HEK293 (cell line): ENCODE results near the gene RASSF5.

ENCODE experiments used
- CTCF ChIA-PET: fragments of 350-600 bp; formaldehyde crosslinking; extraction: SDS; loops from one replicate; lab custom pipeline; 2021; ENCODE audit warnings: antibody characterized with exemption; lab: Yijun Ruan, JAX
- POLR2A ChIA-PET: fragments of 300-600 bp; formaldehyde crosslinking; extraction: SDS; loops from one replicate; lab custom pipeline; 2020; ENCODE audit warnings: antibody characterized with exemption, inconsistent platforms; lab: Yijun Ruan, JAX
- H3K27ac ChIP-seq: fragments of 200-500 bp; sonication (Bioruptor generic); 2 replicates; pipeline ENCODE4 v1.5.1; 2014; ENCODE audit warnings: low read depth, low read length, control low read depth, inconsistent platforms; ENCODE audit errors: extremely low read depth
- H3K36me3 ChIP-seq, 2 experiments: fragments of 200-500 bp in 1 of 2; sonication (Bioruptor generic) in 1 of 2; 1 replicate in 1 of 2; 2 replicates in 1 of 2; pipeline ENCODE4 v1.5.1; 2014 to 2017; ENCODE audit warnings: inconsistent platforms in 2 of 2, low read length in 2 of 2; ENCODE audit not compliant: control insufficient read depth in 2 of 2, insufficient read depth in 1 of 2
- H3K4me1 ChIP-seq: fragments of 200-500 bp; sonication (Bioruptor generic); 2 replicates; pipeline ENCODE4 v1.5.1; 2014; ENCODE audit warnings: mild to moderate bottlenecking, low read length, inconsistent platforms; ENCODE audit not compliant: control insufficient read depth, insufficient read depth
- H3K4me3 ChIP-seq: 2 replicates; pipeline ENCODE4 v1.5.1; 2011; ENCODE audit warnings: low read depth, mild to moderate bottlenecking, control low read depth, low read length, moderate library complexity
- H3K9me3 ChIP-seq: fragments of 200-500 bp; sonication (Bioruptor generic); 2 replicates; pipeline ENCODE4 v1.5.1; 2014; ENCODE audit warnings: low read depth, low read length, inconsistent platforms; ENCODE audit not compliant: control insufficient read depth, insufficient read depth
- HOXC10 ChIP-seq: sonication (generic); formaldehyde crosslinking; IDR thresholded peaks from 2 replicates; pipeline ENCODE4 v1.8.1; 2023; ENCODE audit warnings: mild to moderate bottlenecking, missing genetic modification reagents
- KLF10 ChIP-seq: fragments of 450-650 bp; IDR thresholded peaks from 2 replicates; pipeline ENCODE4 v1.5.1; 2018; ENCODE audit warnings: missing biosample characterization, mild to moderate bottlenecking, missing genetic modification characterization
- SALL2 ChIP-seq: fragments of 450-650 bp; formaldehyde crosslinking; IDR thresholded peaks from 2 replicates; pipeline ENCODE4 v1.5.0; 2017; ENCODE audit warnings: missing biosample characterization, mild to moderate bottlenecking, missing genetic modification characterization, borderline replicate concordance
- SP7 ChIP-seq: fragments of 450-650 bp; formaldehyde crosslinking; IDR thresholded peaks from 2 replicates; pipeline ENCODE4 v1.5.1; 2016; ENCODE audit warnings: missing biosample characterization, missing genetic modification characterization
- ZBTB17 ChIP-seq: fragments of 450-650 bp; formaldehyde crosslinking; IDR thresholded peaks from 2 replicates; pipeline ENCODE4 v1.5.1; 2016; ENCODE audit warnings: missing biosample characterization, missing genetic modification characterization
- ZBTB48 ChIP-seq: fragments of 450-650 bp; formaldehyde crosslinking; IDR thresholded peaks from 2 replicates; pipeline ENCODE4 v1.5.1; 2016; ENCODE audit warnings: missing biosample characterization, missing genetic modification characterization
- ZEB2 ChIP-seq: fragments of 450-650 bp; formaldehyde crosslinking; IDR thresholded peaks from 2 replicates; pipeline ENCODE4 v1.5.1; 2016; ENCODE audit warnings: missing biosample characterization, missing genetic modification characterization
- ZNF132 ChIP-seq: fragments of 450-650 bp; formaldehyde crosslinking; IDR thresholded peaks from 2 replicates; pipeline ENCODE4 v1.5.1; 2017; ENCODE audit warnings: missing biosample characterization, missing genetic modification characterization, borderline replicate concordance
- ZNF169 ChIP-seq: fragments of 450-650 bp; formaldehyde crosslinking; IDR thresholded peaks from 2 replicates; pipeline ENCODE4 v1.5.1; 2016; ENCODE audit warnings: missing biosample characterization, missing genetic modification characterization
- ZNF239 ChIP-seq: fragments of 450-650 bp; formaldehyde crosslinking; IDR thresholded peaks from 2 replicates; pipeline ENCODE4 v1.5.1; 2016; ENCODE audit warnings: missing biosample characterization, missing genetic modification characterization
- ZNF248 ChIP-seq: fragments of 450-650 bp; formaldehyde crosslinking; IDR thresholded peaks from 2 replicates; pipeline ENCODE4 v1.5.1; 2017; ENCODE audit warnings: missing biosample characterization, missing genetic modification characterization
- ZNF274 ChIP-seq, 2 experiments: fragments of 200-500 bp in 1 of 2; fragments of 450-650 bp in 1 of 2; sonication (Bioruptor generic) in 1 of 2; formaldehyde crosslinking in 1 of 2; IDR thresholded peaks; 2 replicates each; pipeline versions ENCODE4 v1.5.1 to v1.6.1; 2014 to 2016; ENCODE audit warnings: borderline replicate concordance in 1 of 2, inconsistent platforms in 1 of 2, low read length in 1 of 2, missing biosample characterization in 1 of 2, missing genetic modification characterization in 1 of 2
- ZNF324 ChIP-seq: fragments of 450-650 bp; formaldehyde crosslinking; IDR thresholded peaks from 2 replicates; pipeline ENCODE4 v1.5.1; 2016; ENCODE audit warnings: missing biosample characterization, missing genetic modification characterization
- ZNF426 ChIP-seq: fragments of 450-650 bp; formaldehyde crosslinking; IDR thresholded peaks from 2 replicates; pipeline ENCODE4 v1.5.1; 2017; ENCODE audit warnings: missing biosample characterization, missing genetic modification characterization, mild to moderate bottlenecking, inconsistent platforms, moderate library complexity
- ZNF654 ChIP-seq: fragments of 450-650 bp; formaldehyde crosslinking; IDR thresholded peaks from 2 replicates; pipeline ENCODE4 v1.5.1; 2016; ENCODE audit warnings: low read depth, missing biosample characterization, missing genetic modification characterization
- ZNF837 ChIP-seq: fragments of 450-650 bp; formaldehyde crosslinking; IDR thresholded peaks from 2 replicates; pipeline ENCODE4 v1.5.1; 2016; ENCODE audit warnings: missing biosample characterization, missing genetic modification characterization
- ZSCAN16 ChIP-seq: fragments of 450-650 bp; formaldehyde crosslinking; IDR thresholded peaks from 2 replicates; pipeline ENCODE4 v1.5.1; 2016; ENCODE audit warnings: missing biosample characterization, missing genetic modification characterization
- ZSCAN30 ChIP-seq: fragments of 450-650 bp; IDR thresholded peaks from 2 replicates; pipeline ENCODE4 v1.5.1; 2018; ENCODE audit warnings: missing biosample characterization, mild to moderate bottlenecking, missing genetic modification characterization, moderate library complexity
- TF ChIP-seq, protein P1 (sequence below): fragments of 450-650 bp; formaldehyde crosslinking; IDR thresholded peaks from 2 replicates; pipeline ENCODE4 v1.5.1; 2016; ENCODE audit warnings: missing biosample characterization, missing genetic modification characterization
- TF ChIP-seq, protein P2 (sequence below): fragments of 450-650 bp; formaldehyde crosslinking; IDR thresholded peaks from 2 replicates; pipeline ENCODE4 v1.5.1; 2016; ENCODE audit warnings: missing biosample characterization, missing genetic modification characterization
- TF ChIP-seq, protein P3 (sequence below): fragments of 450-650 bp; formaldehyde crosslinking; IDR thresholded peaks from 2 replicates; pipeline ENCODE4 v1.5.1; 2016; ENCODE audit warnings: missing biosample characterization, missing genetic modification characterization
- TF ChIP-seq, protein P4 (sequence below): IDR thresholded peaks from 2 replicates; pipeline ENCODE4 v1.6.1; 2011; ENCODE audit warnings: mild to moderate bottlenecking, low read depth, low read length, borderline replicate concordance

RASSF5 gene

DNA sequence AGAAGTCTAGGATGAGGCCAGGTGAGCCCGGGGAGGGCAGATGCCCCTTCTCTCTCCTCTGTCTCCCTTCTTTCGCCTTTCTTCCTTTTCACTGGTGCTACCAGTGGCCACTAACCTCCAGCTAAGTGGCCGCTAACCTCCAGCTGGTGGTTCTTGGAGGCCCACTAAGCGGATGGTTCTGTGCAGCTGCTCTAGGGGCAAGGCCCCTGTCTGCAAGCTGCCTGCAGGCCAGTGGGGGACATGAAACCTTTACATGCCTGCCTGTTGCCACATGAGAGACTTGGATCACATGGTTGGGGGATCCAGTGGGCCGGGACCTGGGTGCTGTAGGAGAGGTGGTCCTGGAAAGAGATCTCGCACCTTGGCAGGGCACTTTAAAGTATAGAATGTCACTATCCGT is 19.4 kb upstream of the RASSF5 start (continued):
- TF ChIP-seq ZNF132 (tag by site-specific recombination) (no peak), ZSCAN30 (tag by site-specific recombination) (no peak)

DNA sequence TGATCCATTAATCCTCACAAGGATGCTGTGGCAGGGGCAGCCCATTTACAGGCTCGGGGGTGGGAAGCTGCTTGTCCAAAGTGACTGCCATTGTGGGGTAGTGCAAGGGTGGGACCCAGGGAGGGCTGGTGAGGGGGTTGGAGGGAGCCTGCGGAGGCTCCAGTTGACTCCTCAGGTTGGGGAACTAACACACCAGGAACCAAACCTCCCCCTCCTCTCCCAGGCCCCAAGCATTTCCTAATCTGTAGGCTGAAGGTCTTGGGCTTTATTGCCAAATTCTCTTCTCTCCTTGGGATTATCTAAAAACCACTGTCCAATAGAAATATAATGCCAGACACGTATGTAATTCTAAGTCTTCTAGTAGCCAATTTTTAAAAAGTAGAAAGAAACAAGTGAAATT is 18.9 kb upstream of the RASSF5 start:
- Histone ChIP-seq H3K4me1 (no peaks in the 10 kb centered on the region), H3K4me3 (no peak overlapping the region), H3K27ac (no peak overlapping the region), H3K9me3 (no peaks in the 10 kb centered on the region), H3K36me3 (peaks cover 0 to 13% of the 10 kb centered on the region in 2 experiments; a peak in 1 of 3 replicates)
- TF ChIP-seq ZNF239 = no peak
- no peak for TF ChIP-seq ZNF324
- no peak for TF ChIP-seq ZNF426
- no peak for TF ChIP-seq ZNF274 (IDR thresholded peaks at IDR 0.05; ENCODE audit: low read length)
- TF ChIP-seq ZNF274 (tag by site-specific recombination; IDR thresholded peaks at IDR 0.05; ENCODE audit: borderline replicate concordance) = no peak
- TF ChIP-seq HOXC10 (CRISPR knock-in tag) = no peak
- TF ChIP-seq, protein P1, sequence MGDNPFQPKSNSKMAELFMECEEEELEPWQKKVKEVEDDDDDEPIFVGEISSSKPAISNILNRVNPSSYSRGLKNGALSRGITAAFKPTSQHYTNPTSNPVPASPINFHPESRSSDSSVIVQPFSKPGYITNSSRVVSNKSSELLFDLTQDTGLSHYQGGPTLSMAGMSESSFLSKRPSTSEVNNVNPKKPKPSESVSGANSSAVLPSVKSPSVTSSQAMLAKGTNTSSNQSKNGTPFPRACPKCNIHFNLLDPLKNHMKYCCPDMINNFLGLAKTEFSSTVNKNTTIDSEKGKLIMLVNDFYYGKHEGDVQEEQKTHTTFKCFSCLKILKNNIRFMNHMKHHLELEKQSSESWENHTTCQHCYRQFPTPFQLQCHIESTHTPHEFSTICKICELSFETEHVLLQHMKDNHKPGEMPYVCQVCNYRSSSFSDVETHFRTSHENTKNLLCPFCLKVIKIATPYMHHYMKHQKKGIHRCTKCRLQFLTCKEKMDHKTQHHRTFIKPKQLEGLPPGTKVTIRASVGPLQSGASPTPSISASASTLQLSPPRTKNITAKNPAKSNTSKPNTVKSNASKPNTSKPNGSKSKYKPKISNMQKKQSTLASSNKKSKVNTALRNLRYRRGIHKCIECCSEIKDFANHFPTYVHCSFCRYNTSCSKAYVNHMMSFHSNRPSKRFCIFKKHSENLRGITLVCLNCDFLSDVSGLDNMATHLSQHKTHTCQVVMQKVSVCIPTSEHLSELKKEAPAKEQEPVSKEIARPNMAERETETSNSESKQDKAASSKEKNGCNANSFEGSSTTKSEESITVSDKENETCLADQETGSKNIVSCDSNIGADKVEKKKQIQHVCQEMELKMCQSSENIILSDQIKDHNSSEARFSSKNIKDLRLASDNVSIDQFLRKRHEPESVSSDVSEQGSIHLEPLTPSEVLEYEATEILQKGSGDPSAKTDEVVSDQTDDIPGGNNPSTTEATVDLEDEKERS (tag by site-specific recombination) = no peak
- no peak for TF ChIP-seq ZNF837 (tag by site-specific recombination)
- TF ChIP-seq SALL2 (tag by site-specific recombination) = no peak
- no peak for TF ChIP-seq ZEB2
- TF ChIP-seq, protein P2, sequence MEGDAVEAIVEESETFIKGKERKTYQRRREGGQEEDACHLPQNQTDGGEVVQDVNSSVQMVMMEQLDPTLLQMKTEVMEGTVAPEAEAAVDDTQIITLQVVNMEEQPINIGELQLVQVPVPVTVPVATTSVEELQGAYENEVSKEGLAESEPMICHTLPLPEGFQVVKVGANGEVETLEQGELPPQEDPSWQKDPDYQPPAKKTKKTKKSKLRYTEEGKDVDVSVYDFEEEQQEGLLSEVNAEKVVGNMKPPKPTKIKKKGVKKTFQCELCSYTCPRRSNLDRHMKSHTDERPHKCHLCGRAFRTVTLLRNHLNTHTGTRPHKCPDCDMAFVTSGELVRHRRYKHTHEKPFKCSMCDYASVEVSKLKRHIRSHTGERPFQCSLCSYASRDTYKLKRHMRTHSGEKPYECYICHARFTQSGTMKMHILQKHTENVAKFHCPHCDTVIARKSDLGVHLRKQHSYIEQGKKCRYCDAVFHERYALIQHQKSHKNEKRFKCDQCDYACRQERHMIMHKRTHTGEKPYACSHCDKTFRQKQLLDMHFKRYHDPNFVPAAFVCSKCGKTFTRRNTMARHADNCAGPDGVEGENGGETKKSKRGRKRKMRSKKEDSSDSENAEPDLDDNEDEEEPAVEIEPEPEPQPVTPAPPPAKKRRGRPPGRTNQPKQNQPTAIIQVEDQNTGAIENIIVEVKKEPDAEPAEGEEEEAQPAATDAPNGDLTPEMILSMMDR (tag by site-specific recombination) = no peak
- no peak for TF ChIP-seq ZBTB48 (tag by site-specific recombination)
- no peak for TF ChIP-seq KLF10 (tag by site-specific recombination)
- no peak for TF ChIP-seq ZNF169
- ChIA-PET CTCF (interaction anchor here (1.3 to 6.8 kb wide), 9 partner anchors 9 to 494 kb away, joined by 4 to 115 read pairs (median 24); partner anchors contain the start of gene EIF2D), POLR2A (no interaction called here)

DNA sequence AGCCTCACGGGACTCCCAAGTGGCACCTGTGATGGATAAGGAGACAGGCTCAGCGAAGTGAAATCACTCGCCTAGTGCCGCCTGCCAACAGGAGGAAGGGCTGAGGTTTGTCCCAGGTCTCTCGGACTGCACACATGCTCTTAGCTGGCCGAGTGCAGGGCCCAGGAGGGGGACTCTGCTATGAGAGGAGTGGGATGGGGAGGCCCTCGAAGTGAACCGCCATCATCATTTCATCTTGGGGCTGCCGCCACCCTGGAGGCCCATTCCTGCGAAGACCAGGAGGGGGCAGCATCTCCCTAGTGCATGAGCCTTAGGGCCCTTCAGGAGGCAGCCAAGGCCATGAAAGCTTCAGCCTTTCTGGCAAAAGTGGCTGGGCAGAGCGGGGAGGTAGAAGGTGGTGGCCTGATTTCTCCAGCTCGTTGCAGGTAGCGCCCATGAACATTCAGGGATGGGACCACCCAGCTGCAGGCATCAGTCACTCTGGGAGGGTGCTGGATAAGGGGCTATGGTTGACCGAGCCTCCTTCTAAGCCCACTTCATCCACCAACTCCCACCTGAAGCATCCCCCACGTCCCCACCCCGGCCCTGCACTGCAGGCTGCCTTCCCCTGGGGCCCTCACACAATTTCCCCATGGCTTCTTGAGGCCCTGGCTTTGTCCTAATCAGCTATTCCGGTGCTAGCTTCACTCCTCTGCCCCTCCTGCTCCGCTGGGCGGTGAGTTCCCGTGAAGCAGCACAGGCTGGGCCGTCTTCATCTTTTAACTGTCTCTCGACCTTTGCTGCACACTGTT is 17.2 kb upstream of the RASSF5 start:
- POLR2A ChIA-PET = no interaction called here
- H3K4me1 ChIP-seq = 0 out of 2 replicates have a peak, but pooled peaks cover under 1% of the 10 kb centered on the region
- CTCF ChIA-PET = interaction anchor here (0.5 to 6.8 kb wide), 52 partner anchors 9 to 588 kb away, joined by 3 to 115 read pairs (median 4); partner anchors contain the start of gene EIF2D
- H3K9me3 ChIP-seq = no peaks in the 10 kb centered on the region
- H3K4me3 ChIP-seq = no peak overlapping the region
- no peak overlapping the region for H3K27ac ChIP-seq
- peaks cover 0 to 13% of the 10 kb centered on the region in 2 experiments; a peak in 1 of 3 replicates for H3K36me3 ChIP-seq
- TF ChIP-seq ZSCAN16 (0 out of 2 replicates have a peak, but pooled peaks have one; percentile 19), ZBTB17 (tag by site-specific recombination) (peak; percentile 21; the same call in 1 of the 2 replicates), SP7 (tag by site-specific recombination) (0 out of 2 replicates have a peak, but pooled peaks have one; percentile 35), ZNF654 (tag by site-specific recombination) (peak; percentile 96), ZSCAN30 (tag by site-specific recombination) (peak; percentile 83), ZNF248 (tag by site-specific recombination) (no peak)
- TF ChIP-seq, protein P3, sequence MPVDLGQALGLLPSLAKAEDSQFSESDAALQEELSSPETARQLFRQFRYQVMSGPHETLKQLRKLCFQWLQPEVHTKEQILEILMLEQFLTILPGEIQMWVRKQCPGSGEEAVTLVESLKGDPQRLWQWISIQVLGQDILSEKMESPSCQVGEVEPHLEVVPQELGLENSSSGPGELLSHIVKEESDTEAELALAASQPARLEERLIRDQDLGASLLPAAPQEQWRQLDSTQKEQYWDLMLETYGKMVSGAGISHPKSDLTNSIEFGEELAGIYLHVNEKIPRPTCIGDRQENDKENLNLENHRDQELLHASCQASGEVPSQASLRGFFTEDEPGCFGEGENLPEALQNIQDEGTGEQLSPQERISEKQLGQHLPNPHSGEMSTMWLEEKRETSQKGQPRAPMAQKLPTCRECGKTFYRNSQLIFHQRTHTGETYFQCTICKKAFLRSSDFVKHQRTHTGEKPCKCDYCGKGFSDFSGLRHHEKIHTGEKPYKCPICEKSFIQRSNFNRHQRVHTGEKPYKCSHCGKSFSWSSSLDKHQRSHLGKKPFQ (tag by site-specific recombination) = no peak
- TF ChIP-seq, protein P4, sequence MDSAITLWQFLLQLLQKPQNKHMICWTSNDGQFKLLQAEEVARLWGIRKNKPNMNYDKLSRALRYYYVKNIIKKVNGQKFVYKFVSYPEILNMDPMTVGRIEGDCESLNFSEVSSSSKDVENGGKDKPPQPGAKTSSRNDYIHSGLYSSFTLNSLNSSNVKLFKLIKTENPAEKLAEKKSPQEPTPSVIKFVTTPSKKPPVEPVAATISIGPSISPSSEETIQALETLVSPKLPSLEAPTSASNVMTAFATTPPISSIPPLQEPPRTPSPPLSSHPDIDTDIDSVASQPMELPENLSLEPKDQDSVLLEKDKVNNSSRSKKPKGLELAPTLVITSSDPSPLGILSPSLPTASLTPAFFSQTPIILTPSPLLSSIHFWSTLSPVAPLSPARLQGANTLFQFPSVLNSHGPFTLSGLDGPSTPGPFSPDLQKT = no peak
- TF ChIP-seq, protein P2 (tag by site-specific recombination) = peak; percentile 94
